ENCODE measurements around the gene CFC1B.
"Not testable (repeated sequence)": the region's sequence is repeated elsewhere in the genome, so short reads cannot be mapped to it uniquely, and the experiment has no call there.

- TF ChIP-seq POLR2AphosphoS5 (IDR thresholded peaks at IDR 0.05; ENCODE audit: low read depth, low read length); TAF1 (IDR thresholded peaks at IDR 0.05; ENCODE audit: borderline replicate concordance, low read depth, low read length); POLR2A (IDR thresholded peaks at IDR 0.05; ENCODE audit: low read depth, low read length): not testable (repeated sequence)
These were observed 9.9 kb upstream of the CFC1B start for GRCh38 chr2:130510807-130511746.
